Myocyte (in vitro differentiated cells): ENCODE results near the gene JTB. TPM values are rescaled to one million over a fixed set of nuclear protein-coding genes. Genes with fewer than 3 reads are reported as not detected.

Source experiments
- DNase-seq: peaks from one replicate; pipeline ENCODE4 v3.0.0-alpha.2; 2012; ENCODE audit warnings: low read depth
- microRNA-seq: library from miRNA; unstranded; fragments of <30 nt; microRNA quantifications from one replicate; pipeline ENCODE4, GENCODE V29; 2016
- total RNA-seq: library from RNA; depleted of rRNA; stranded (reverse); fragments of >200 nt; gene quantifications from 2 replicates; pipeline ENCODE4 v1.2.3, GENCODE V29; 2014

The JTB gene
- total RNA-seq, 1 donor from 2014 or later = 217 TPM

DNA sequence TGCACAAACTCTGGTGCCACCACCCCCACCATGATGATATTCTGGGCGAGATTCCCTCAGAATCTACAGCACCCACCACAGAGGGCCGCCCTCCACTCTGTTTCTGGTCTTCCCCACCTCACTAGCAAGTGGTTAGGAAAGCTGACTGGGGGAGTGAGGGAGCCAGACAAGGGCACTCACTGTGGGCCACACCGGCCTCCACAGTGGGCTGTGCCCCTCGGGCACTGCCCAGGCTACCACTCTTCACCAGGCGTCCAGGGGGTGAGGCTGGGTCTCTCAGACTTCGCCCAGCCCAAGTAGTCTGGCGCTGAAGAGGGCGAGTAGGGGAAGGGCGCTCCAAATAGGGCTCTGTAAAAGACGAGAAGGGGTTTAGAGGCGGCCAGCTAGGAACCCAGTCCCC, 43.5 kb downstream of the JTB start:
- no peak for DNase-seq

GRCh38 chr1:153933430-153933829, 44.0 kb downstream of the JTB start:
- DNase-seq = no peak

- DNase-seq = no peak
These were observed 45.0 kb downstream of the JTB start for GRCh38 chr1:153932156-153933131.

GRCh38 chr1:153929981-153930948, 47.2 kb downstream of the JTB start:
- no peak for DNase-seq

DNA sequence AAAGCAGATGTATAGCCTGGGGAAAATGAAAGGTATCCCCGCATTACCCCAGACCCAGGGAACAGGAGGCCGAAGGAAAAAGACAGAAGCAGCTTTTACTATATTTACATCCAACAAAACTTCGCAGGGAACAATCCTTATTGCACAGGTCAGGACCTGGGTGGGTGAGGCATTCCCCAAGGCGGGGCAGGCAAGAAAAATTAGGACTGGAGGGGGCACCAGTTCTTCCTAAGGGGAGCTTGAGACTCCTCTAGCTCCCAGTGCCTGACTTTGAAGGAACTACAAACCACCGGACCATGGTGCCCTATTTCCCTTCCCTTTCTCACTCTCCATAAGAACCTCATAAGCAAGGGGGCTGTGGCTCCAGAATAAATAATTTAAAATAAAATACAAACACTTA, 48.0 kb downstream of the JTB start:
- no peak for DNase-seq

GRCh38 chr1:153928791-153929341, 48.6 kb downstream of the JTB start:
- no peak for DNase-seq

DNA sequence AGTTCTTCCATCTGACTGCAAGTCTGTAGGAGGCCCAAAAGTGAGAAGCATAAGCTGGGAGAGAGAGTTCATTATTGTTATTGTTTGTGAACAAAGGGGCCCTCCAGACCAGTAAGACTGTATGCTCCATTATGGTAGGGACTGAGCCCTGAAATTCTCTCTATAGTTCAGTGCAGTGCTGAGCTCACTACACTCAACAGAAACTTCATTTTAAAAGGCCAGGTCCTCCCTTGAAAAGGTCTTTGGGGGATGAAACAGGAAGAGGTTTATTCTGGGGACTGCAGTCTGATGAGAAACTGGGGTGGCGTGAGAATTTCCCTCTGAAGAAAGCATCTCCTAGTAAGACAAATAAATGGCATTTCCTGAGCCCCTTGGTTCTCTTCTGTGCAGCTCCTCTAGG, 49.2 kb downstream of the JTB start:
- no peak for DNase-seq

DNA sequence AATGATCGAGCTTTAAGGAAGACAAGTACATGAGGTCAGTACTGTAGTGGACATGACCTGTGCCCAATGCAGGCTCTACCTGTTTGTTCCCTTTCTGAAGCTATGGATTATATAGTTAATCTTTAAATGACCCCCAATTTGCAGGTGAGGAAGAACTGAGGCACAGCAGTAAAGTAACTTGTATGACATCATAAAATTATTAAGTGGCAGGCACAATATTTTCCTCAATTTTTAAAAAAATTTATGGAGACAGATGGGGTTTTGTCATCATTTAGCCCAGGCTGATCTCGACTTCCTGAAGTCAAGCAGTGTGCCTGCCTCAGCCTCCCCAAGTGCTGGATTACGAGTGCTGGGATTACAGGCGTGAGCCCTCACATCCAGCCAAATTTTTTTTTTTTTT, 51.1 kb downstream of the JTB start:
- no peak for DNase-seq

Small RNA genes within 50 kb of the gene (microRNA-seq; reads per million reads assigned to microRNA genes)
- not detected for gene MIR6737

Other genes starting within 250 kb of the JTB start
- gene INTS3, start 249.6 kb downstream of the JTB start, total RNA-seq = 24.0 and 27.7 TPM in 2 replicates
- gene SLC27A3, start 202.3 kb downstream of the JTB start, total RNA-seq = 0.29 and 0.42 TPM in 2 replicates
- 4.9 and 9.8 TPM in 2 replicates for gene GATAD2B, start 54.7 kb downstream of the JTB start, total RNA-seq
- 13.2 and 19.9 TPM in 2 replicates for gene DENND4B, start 31.0 kb downstream of the JTB start, total RNA-seq
- gene CRTC2, start 19.1 kb downstream of the JTB start, total RNA-seq = 8.5 and 12.3 TPM in 2 replicates
- gene SLC39A1, start 14.1 kb downstream of the JTB start, total RNA-seq = 64.4 and 69.9 TPM in 2 replicates
- 6.9 and 9.4 TPM in 2 replicates for gene CREB3L4, start 9.8 kb downstream of the JTB start, total RNA-seq
- gene RAB13, start 8.7 kb upstream of the JTB start, total RNA-seq = 15.5 and 22.0 TPM in 2 replicates
- 935 and 1,278 TPM in 2 replicates for gene RPS27, start 13.1 kb upstream of the JTB start, total RNA-seq
- 0.13 TPM in 1 of 2 replicates, not detected in the other for gene NUP210L, start 177.4 kb upstream of the JTB start, total RNA-seq
- 819 and 978 TPM in 2 replicates for gene TPM3, start 214.4 kb upstream of the JTB start, total RNA-seq
- gene CFAP141, start 228.7 kb upstream of the JTB start, total RNA-seq = not detected in 2 replicates
- gene UBAP2L, start 243.3 kb upstream of the JTB start, total RNA-seq = 96.7 and 97.1 TPM in 2 replicates